ENCODE measurements around the gene CD19. TPM values are rescaled to one million over a fixed set of nuclear protein-coding genes. Genes with fewer than 3 reads are reported as not detected.

CD19 gene
- total and polyA plus RNA-seq, 2 of the 8 experiments (the other 6 are each of a cell fraction or from before 2014, with no cell fraction given): 0.57 to 0.65 TPM

DNA sequence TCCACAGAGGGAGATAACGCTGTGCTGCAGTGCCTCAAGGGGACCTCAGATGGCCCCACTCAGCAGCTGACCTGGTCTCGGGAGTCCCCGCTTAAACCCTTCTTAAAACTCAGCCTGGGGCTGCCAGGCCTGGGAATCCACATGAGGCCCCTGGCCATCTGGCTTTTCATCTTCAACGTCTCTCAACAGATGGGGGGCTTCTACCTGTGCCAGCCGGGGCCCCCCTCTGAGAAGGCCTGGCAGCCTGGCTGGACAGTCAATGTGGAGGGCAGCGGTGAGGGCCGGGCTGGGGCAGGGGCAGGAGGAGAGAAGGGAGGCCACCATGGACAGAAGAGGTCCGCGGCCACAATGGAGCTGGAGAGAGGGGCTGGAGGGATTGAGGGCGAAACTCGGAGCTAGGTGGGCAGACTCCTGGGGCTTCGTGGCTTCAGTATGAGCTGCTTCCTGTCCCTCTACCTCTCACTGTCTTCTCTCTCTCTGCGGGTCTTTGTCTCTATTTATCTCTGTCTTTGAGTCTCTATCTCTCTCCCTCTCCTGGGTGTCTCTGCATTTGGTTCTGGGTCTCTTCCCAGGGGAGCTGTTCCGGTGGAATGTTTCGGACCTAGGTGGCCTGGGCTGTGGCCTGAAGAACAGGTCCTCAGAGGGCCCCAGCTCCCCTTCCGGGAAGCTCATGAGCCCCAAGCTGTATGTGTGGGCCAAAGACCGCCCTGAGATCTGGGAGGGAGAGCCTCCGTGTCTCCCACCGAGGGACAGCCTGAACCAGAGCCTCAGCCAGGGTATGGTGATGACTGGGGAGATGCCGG lies 769 bp downstream of the CD19 start:
- no peak overlapping the region for H2AFZ ChIP-seq (ENCODE audit: low read length)
- H4K91ac ChIP-seq (replicated peaks; ENCODE audit: insufficient read length, low read length): no peak overlapping the region
- no peaks in the 10 kb centered on the region for H3K79me2 ChIP-seq (ENCODE audit: control insufficient read depth in 1 of 2, insufficient read depth in 2 of 2, low read length in 2 of 2)
- ChIA-PET POLR2A (ENCODE audit: partially characterized antibody) (interaction anchor here (0.8 to 2.2 kb wide), 5 partner anchors 9 to 69 kb away, joined by 3 to 12 read pairs (median 4); partner anchors contain the start of genes NFATC2IP, RABEP2 and SPNS1), CTCF (ENCODE audit: partially characterized antibody) (interaction anchor here (0.6 to 3.6 kb wide), 7 partner anchors 9 to 62 kb away, joined by 3 to 32 read pairs (median 3); no protein-coding TSS in a partner anchor)
- no peak overlapping the region for H2BK20ac ChIP-seq (ENCODE audit: low read length)
- H3K23me2 ChIP-seq (ENCODE audit: low read depth, low read length): peaks cover 2% of the 10 kb centered on the region; the same call in 1 of the 2 replicates
- no peak overlapping the region for H3K9ac ChIP-seq (replicated peaks in 1 of 4; ENCODE audit: extremely low read depth in 1 of 4, low read depth in 3 of 4, low read length in 3 of 4)
- H3K4me1 ChIP-seq (replicated peaks in 1 of 4; ENCODE audit: control insufficient read depth in 3 of 4, insufficient read depth in 4 of 4, low read length in 3 of 4): no peaks in the 10 kb centered on the region; a peak in 1 of 7 replicates
- H3K79me1 ChIP-seq (ENCODE audit: low read depth, low read length): no peaks in the 10 kb centered on the region
- H3K27me3 ChIP-seq (replicated peaks in 1 of 4; ENCODE audit: control insufficient read depth in 3 of 4, extremely low read depth in 1 of 4, insufficient read depth in 3 of 4, low read length in 3 of 4): no peaks in the 10 kb centered on the region
- WGBS, 2 experiments (ENCODE audit: extremely low coverage in 1 of 2, insufficient coverage in 1 of 2, insufficient read length in 1 of 2, insufficient replicate concordance in 2 of 2, low coverage in 1 of 2, low lambda C conversion rate in 2 of 2, missing lambda C conversion rate in 1 of 2): 88% methylated on average over 16 of the region's 20 CpGs; no CpG with 5 or more reads in 1 of the 2 experiments
- no peaks in the 10 kb centered on the region for H4K20me1 ChIP-seq (replicated peaks in 1 of 2; ENCODE audit: control insufficient read depth in 1 of 2, insufficient read depth in 2 of 2, low read length in 2 of 2)
- H4K8ac ChIP-seq (ENCODE audit: extremely low read depth, insufficient read depth, low read length): no peak overlapping the region
- H3K27ac ChIP-seq (ENCODE audit: low read depth, low read length): no peak overlapping the region
- no peak overlapping the region for H3K4me3 ChIP-seq (ENCODE audit: extremely low read depth in 1 of 4, insufficient read depth in 2 of 4, low read depth in 3 of 4, low read length in 4 of 4)
- no peak overlapping the region for H2AK5ac ChIP-seq (ENCODE audit: low read depth, low read length)
- no peak overlapping the region for H3K23ac ChIP-seq (ENCODE audit: insufficient read length)
- no peak overlapping the region for H3K4me2 ChIP-seq (ENCODE audit: insufficient read depth in 1 of 2, low read depth in 2 of 2, low read length in 2 of 2)
- DNase-seq (ENCODE audit: low read depth in 1 of 2, low spot score in 2 of 2) (no peak), FAIRE-seq (no peak)
- H3K18ac ChIP-seq (ENCODE audit: extremely low read depth, low read length): no peak overlapping the region
- H3K4ac ChIP-seq (replicated peaks; ENCODE audit: insufficient read length, low read depth, low read length): no peak overlapping the region
- no peak overlapping the region for H2BK15ac ChIP-seq (ENCODE audit: low read length)
- H2BK120ac ChIP-seq (replicated peaks; ENCODE audit: low read depth, low read length): no peak overlapping the region
- no peak overlapping the region for H3K14ac ChIP-seq (ENCODE audit: insufficient read length)
- no peaks in the 10 kb centered on the region for H3K36me3 ChIP-seq (ENCODE audit: control insufficient read depth in 2 of 4, insufficient read depth in 4 of 4, low read length in 3 of 4)
- TF ChIP-seq RFX5 (IDR thresholded peaks at IDR 0.05; ENCODE audit: borderline replicate concordance, low read depth, low read length) (no peak), POU5F1 (IDR thresholded peaks at IDR 0.05; ENCODE audit: low read depth, low read length) (no peak), ATF3 (IDR thresholded peaks at IDR 0.05; ENCODE audit: insufficient read depth, low read depth, low read length) (no peak), RBBP5 (IDR thresholded peaks at IDR 0.05; ENCODE audit: borderline replicate concordance, low read depth, low read length) (no peak), ZNF274 (IDR thresholded peaks at IDR 0.05; ENCODE audit: borderline replicate concordance, extremely low read depth, low read length) (no peak), NANOG (IDR thresholded peaks at IDR 0.05; ENCODE audit: insufficient read depth, low read depth, low read length, poor library complexity, severe bottlenecking) (no peak), KDM4A (IDR thresholded peaks at IDR 0.05; ENCODE audit: low read depth, low read length, severe bottlenecking) (no peak), SP2 (IDR thresholded peaks at IDR 0.05; ENCODE audit: low read length) (no peak)
- no peak overlapping the region for H4K5ac ChIP-seq (ENCODE audit: insufficient read length, low read depth, low read length)
- no peaks in the 10 kb centered on the region for H3K9me3 ChIP-seq (ENCODE audit: insufficient read depth in 2 of 2, low read depth in 1 of 2, low read length in 1 of 2)
- no peak overlapping the region for H2BK12ac ChIP-seq (ENCODE audit: low read depth, low read length)
- H3K56ac ChIP-seq (replicated peaks; ENCODE audit: insufficient read length, low read depth, low read length): no peak overlapping the region
- no peak overlapping the region for H2BK5ac ChIP-seq (ENCODE audit: low read depth, low read length)

Data from H1 (cell line).